ENCODE measurements around the gene ADAMTSL2. TPM values are rescaled to one million over a fixed set of nuclear protein-coding genes. Genes with fewer than 3 reads are reported as not detected.
A peak's percentile ranks its signal among the peaks of the same experiment; 100 is the strongest.

The ADAMTSL2 gene
- total RNA-seq, 1 donor from 2014 or later, result 10.1 TPM

DNA sequence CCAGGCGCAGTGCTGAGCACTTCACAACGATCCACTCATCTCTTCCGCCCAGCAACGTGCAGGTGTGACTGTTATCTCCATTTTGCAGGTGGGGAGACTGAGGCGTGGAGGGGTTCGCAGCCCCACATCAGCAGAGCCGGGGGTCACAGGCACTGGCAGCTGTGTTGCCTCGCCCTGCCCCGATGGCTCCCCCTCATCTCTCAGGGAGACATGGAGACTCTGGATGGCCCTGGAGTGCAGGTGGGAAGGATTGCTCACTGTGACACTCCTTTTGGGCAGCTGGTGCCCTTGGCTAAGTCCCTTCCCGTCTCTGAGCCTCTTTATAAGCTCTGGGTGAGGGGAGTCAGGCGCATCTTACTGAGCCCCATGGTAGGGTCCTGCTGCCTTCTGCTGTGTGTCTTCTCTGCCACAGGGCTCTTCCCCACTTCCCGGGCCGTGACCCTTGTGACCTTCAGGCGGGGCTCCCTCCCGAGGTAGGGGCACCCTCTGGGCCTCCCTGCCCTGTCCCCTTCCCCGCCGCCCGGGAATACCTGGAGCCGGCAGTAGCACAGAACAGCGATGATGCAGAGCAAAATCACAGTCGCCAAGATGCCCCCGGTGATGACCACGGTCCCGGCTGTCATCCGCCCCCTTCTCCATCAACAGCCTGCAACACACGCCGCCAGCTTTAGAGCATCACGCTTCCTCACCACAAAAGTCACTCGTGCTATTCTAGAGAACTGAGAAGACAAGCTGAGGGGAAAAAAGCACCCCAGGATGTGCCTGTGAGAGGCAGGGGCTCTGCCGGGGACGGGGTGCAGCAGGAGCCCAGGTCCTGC, 45.3 kb downstream of the ADAMTSL2 start:
- ATAC-seq (no peak), DNase-seq (no peak)
- no peaks in the 10 kb centered on the region for H3K9me3 ChIP-seq
- H3K4me1 ChIP-seq, result peaks cover 37% of the 10 kb centered on the region
- no peak overlapping the region for H3K4me3 ChIP-seq
- H3K27ac ChIP-seq, result no peak overlapping the region
- TF ChIP-seq, protein P1, sequence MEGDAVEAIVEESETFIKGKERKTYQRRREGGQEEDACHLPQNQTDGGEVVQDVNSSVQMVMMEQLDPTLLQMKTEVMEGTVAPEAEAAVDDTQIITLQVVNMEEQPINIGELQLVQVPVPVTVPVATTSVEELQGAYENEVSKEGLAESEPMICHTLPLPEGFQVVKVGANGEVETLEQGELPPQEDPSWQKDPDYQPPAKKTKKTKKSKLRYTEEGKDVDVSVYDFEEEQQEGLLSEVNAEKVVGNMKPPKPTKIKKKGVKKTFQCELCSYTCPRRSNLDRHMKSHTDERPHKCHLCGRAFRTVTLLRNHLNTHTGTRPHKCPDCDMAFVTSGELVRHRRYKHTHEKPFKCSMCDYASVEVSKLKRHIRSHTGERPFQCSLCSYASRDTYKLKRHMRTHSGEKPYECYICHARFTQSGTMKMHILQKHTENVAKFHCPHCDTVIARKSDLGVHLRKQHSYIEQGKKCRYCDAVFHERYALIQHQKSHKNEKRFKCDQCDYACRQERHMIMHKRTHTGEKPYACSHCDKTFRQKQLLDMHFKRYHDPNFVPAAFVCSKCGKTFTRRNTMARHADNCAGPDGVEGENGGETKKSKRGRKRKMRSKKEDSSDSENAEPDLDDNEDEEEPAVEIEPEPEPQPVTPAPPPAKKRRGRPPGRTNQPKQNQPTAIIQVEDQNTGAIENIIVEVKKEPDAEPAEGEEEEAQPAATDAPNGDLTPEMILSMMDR (IDR thresholded peaks at IDR 0.05), result no peak
- H3K36me3 ChIP-seq, result no peaks in the 10 kb centered on the region
- H3K27me3 ChIP-seq (ENCODE audit: low read depth), result peaks cover 26% of the 10 kb centered on the region
- intact Hi-C loops (cut with DNase I), result no loop called here

DNA sequence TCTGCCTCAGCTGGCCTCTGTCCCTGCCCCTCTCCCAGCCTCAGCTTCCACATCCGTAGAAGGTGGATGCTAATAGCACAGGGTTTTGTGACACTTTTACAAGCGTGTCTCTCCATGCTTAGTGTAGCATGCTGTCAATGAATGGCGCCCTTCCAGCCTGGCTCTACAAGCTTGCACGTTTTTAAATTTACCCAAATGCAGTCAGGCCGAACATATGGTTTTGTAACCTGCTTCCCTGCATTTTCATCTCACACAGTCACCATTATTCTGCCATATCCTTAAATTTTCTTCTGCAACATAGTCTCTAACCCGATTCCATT, 45.9 kb downstream of the ADAMTSL2 start:
- intact Hi-C loops (cut with DNase I), result no loop called here
- no peaks in the 10 kb centered on the region for H3K36me3 ChIP-seq
- no peak overlapping the region for H3K27ac ChIP-seq
- no peaks in the 10 kb centered on the region for H3K9me3 ChIP-seq
- peaks cover 32% of the 10 kb centered on the region for H3K27me3 ChIP-seq (ENCODE audit: low read depth)
- no peak for ATAC-seq
- TF ChIP-seq, protein P1 (IDR thresholded peaks at IDR 0.05), result no peak
- DNase-seq, result no peak
- no peak overlapping the region for H3K4me3 ChIP-seq
- H3K4me1 ChIP-seq, result peaks cover 43% of the 10 kb centered on the region

DNA sequence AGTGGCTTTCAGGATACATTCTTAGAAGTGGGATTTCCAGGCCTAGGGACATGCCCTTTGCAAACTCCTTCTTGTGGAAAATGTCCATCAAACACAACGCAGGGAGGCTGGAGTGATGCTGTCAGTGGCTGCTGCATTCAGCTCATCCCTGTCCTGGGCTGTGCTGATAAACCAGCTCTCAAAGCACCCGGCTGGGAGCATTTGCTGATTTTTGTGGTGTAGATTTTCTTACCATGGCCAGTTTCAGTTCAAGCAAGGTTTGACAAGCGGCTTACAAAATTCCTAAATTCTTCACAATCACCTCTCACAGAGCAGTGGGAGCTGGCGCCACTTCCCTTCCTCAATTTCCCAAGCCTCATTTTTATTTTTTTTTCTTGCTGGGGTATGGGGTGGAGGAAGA, 46.5 kb downstream of the ADAMTSL2 start:
- H3K27ac ChIP-seq, result peak overlapping the region; percentile 65
- no peak overlapping the region for H3K4me3 ChIP-seq
- H3K4me1 ChIP-seq, result peaks cover 46% of the 10 kb centered on the region
- intact Hi-C loops (cut with DNase I), result no loop called here
- H3K9me3 ChIP-seq, result no peaks in the 10 kb centered on the region
- DNase-seq (no peak), ATAC-seq (no peak)
- H3K36me3 ChIP-seq, result no peaks in the 10 kb centered on the region
- TF ChIP-seq, protein P1 (IDR thresholded peaks at IDR 0.05), result no peak
- peaks cover 38% of the 10 kb centered on the region for H3K27me3 ChIP-seq (ENCODE audit: low read depth)

DNA sequence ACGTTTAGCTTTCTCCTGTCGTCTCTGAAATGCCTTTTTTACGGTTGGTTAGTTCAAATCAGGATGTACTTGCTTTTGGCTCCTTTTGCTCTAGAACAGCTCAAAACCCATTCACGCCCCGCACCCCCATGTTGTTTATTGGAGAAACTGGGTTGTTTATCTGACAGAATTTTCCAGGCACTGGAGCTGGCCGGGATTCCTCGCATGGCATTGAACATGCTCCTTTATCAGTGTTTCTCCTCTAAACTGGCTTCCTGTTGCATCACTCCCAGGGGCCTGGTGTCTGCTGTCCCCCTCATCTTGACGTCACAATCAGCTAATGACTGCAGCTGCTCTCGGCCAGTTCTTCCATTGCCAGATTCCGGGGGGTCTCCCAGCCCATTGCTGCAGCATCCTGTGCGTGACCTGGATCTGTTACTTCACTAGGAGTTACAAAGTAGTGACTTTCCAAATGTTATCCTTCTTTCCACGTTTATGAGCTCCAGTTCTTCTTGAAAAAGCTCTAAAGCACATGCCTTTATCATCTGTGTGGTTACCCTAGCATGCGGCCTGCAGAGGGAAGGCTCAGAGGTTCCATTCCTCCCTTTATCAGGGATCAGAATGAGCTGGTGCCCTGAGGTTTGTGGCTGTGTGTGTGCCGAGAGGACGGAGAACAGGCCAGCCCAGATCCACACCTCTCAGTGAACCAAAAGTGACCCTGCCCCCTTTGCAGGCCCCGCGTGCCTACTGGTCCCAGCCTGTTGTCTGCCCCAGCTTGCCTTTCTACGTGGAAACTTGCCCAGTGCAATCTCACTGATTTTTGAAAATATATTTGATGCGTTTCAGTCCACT, 47.2 kb downstream of the ADAMTSL2 start:
- no peaks in the 10 kb centered on the region for H3K36me3 ChIP-seq
- DNase-seq (no peak), ATAC-seq (peak in 1 of 2 donors; percentile 7)
- H3K4me1 ChIP-seq, result peaks cover 42% of the 10 kb centered on the region
- TF ChIP-seq, protein P1 (IDR thresholded peaks at IDR 0.05), result no peak
- peaks cover 45% of the 10 kb centered on the region for H3K27me3 ChIP-seq (ENCODE audit: low read depth)
- intact Hi-C loops (cut with DNase I), result no loop called here
- H3K9me3 ChIP-seq, result no peaks in the 10 kb centered on the region
- peak overlapping the region; percentile 65 for H3K27ac ChIP-seq
- H3K4me3 ChIP-seq, result no peak overlapping the region

DNA sequence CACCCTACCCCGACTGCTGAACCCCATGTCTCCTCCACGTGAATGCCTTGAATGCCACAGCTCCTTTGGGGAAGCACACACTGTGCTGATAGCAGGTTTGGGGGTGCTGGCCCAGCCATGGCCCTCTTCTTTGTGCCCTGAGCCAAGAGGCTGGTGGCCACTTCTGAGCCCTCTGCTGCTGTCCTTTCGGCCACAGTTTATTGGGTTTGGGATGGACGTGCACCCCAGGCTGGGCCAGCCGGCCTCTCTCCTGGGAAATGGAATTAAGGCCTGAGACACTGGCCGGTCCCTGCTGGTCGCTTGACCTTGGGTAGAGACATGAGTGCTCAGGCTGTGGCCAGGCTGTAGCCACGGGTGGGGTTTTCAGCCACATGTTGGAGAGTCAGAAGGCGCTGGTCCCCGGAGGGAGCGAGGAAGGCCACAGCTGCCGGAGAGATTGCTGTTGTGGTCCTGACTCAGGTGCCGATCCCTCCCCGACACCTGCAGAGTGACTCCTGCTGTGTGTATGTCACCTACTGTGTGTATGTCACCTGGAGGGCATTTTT, 48.1 kb downstream of the ADAMTSL2 start:
- TF ChIP-seq, protein P1 (IDR thresholded peaks at IDR 0.05), result no peak
- ATAC-seq, result no peak
- Histone ChIP-seq H3K27me3 (ENCODE audit: low read depth) (peaks cover 48% of the 10 kb centered on the region), H3K4me3 (no peak overlapping the region), H3K27ac (peak overlapping the region; percentile 65), H3K9me3 (no peaks in the 10 kb centered on the region), H3K4me1 (peaks cover 34% of the 10 kb centered on the region), H3K36me3 (no peaks in the 10 kb centered on the region)
- no peak for DNase-seq
- intact Hi-C loops (cut with DNase I), result no loop called here
